ENCODE measurements around the gene PACS1. TPM values are rescaled to one million over a fixed set of nuclear protein-coding genes. Genes with fewer than 3 reads are reported as not detected.

The PACS1 gene
- total RNA-seq, 1 donor from 2014 or later = 13.6 TPM

GRCh38 chr11:66062408-66062807, 7.7 kb upstream of the PACS1 start:
- H3K9ac ChIP-seq (ENCODE audit: low read depth in 1 of 3, low read length in 3 of 3) = no peak overlapping the region
- no peak overlapping the region for H3K4me3 ChIP-seq (ENCODE audit: low read length in 3 of 3)
- peaks cover 65 to 83% (median 82%) of the 10 kb centered on the region in 3 donors for H3K36me3 ChIP-seq (ENCODE audit: control insufficient read depth in 3 of 3, insufficient read depth in 3 of 3, low read length in 3 of 3)
- no peaks in the 10 kb centered on the region for H3K9me3 ChIP-seq (ENCODE audit: control insufficient read depth in 3 of 3, low read length in 3 of 3)
- no peaks in the 10 kb centered on the region for H3K27me3 ChIP-seq (ENCODE audit: control insufficient read depth in 3 of 3, insufficient read depth in 3 of 3, low read length in 3 of 3)
- H3K27ac ChIP-seq (ENCODE audit: low read depth, low read length) = no peak overlapping the region
- H3K4me1 ChIP-seq (ENCODE audit: control insufficient read depth in 3 of 3, insufficient read depth in 3 of 3, low read length in 3 of 3) = no peaks in the 10 kb centered on the region

- Histone ChIP-seq H3K4me1 (ENCODE audit: control insufficient read depth in 3 of 3, insufficient read depth in 3 of 3, low read length in 3 of 3) (peaks cover 10 to 14% (median 12%) of the 10 kb centered on the region in 3 donors), H3K36me3 (ENCODE audit: control insufficient read depth in 3 of 3, insufficient read depth in 3 of 3, low read length in 3 of 3) (peaks cover 68 to 83% (median 78%) of the 10 kb centered on the region in 3 donors), H3K27ac (ENCODE audit: low read depth, low read length) (no peak overlapping the region), H3K27me3 (ENCODE audit: control insufficient read depth in 3 of 3, insufficient read depth in 3 of 3, low read length in 3 of 3) (no peaks in the 10 kb centered on the region), H3K9me3 (ENCODE audit: control insufficient read depth in 3 of 3, low read length in 3 of 3) (no peaks in the 10 kb centered on the region), H3K4me3 (ENCODE audit: low read length in 3 of 3) (no peak overlapping the region), H3K9ac (ENCODE audit: low read depth in 1 of 3, low read length in 3 of 3) (no peak overlapping the region)
These were observed 6.2 kb upstream of the PACS1 start for GRCh38 chr11:66063900-66064299.

GRCh38 chr11:66064571-66064970, 5.5 kb upstream of the PACS1 start:
- H3K27ac ChIP-seq (ENCODE audit: low read depth, low read length) = no peak overlapping the region
- H3K9ac ChIP-seq (ENCODE audit: low read depth in 1 of 3, low read length in 3 of 3) = no peak overlapping the region
- peaks cover 16 to 21% (median 18%) of the 10 kb centered on the region in 3 donors for H3K4me1 ChIP-seq (ENCODE audit: control insufficient read depth in 3 of 3, insufficient read depth in 3 of 3, low read length in 3 of 3)
- H3K4me3 ChIP-seq (ENCODE audit: low read length in 3 of 3) = no peak overlapping the region
- H3K27me3 ChIP-seq (ENCODE audit: control insufficient read depth in 3 of 3, insufficient read depth in 3 of 3, low read length in 3 of 3) = no peaks in the 10 kb centered on the region
- no peaks in the 10 kb centered on the region for H3K9me3 ChIP-seq (ENCODE audit: control insufficient read depth in 3 of 3, low read length in 3 of 3)
- H3K36me3 ChIP-seq (ENCODE audit: control insufficient read depth in 3 of 3, insufficient read depth in 3 of 3, low read length in 3 of 3) = peaks cover 62 to 76% (median 72%) of the 10 kb centered on the region in 3 donors

GRCh38 chr11:66066751-66067150, 3.3 kb upstream of the PACS1 start:
- Histone ChIP-seq H3K36me3 (ENCODE audit: control insufficient read depth in 3 of 3, insufficient read depth in 3 of 3, low read length in 3 of 3) (peaks cover 40 to 55% (median 50%) of the 10 kb centered on the region in 3 donors), H3K27ac (ENCODE audit: low read depth, low read length) (no peak overlapping the region), H3K9ac (ENCODE audit: low read depth in 1 of 3, low read length in 3 of 3) (no peak overlapping the region), H3K4me3 (ENCODE audit: low read length in 3 of 3) (no peak overlapping the region), H3K27me3 (ENCODE audit: control insufficient read depth in 3 of 3, insufficient read depth in 3 of 3, low read length in 3 of 3) (no peaks in the 10 kb centered on the region), H3K9me3 (ENCODE audit: control insufficient read depth in 3 of 3, low read length in 3 of 3) (no peaks in the 10 kb centered on the region), H3K4me1 (ENCODE audit: control insufficient read depth in 3 of 3, insufficient read depth in 3 of 3, low read length in 3 of 3) (peaks cover 23 to 31% (median 26%) of the 10 kb centered on the region in 3 donors)

- Histone ChIP-seq H3K36me3 (ENCODE audit: control insufficient read depth in 3 of 3, insufficient read depth in 3 of 3, low read length in 3 of 3) (peaks cover 38 to 51% (median 42%) of the 10 kb centered on the region in 3 donors), H3K27ac (ENCODE audit: low read depth, low read length) (no peak overlapping the region), H3K4me3 (ENCODE audit: low read length in 3 of 3) (no peak overlapping the region)
These were observed 2.4 kb upstream of the PACS1 start for GRCh38 chr11:66067640-66068039.

GRCh38 chr11:66068154-66068821, 1.8 kb upstream of the PACS1 start:
- H3K4me3 ChIP-seq (ENCODE audit: low read length in 3 of 3) = no peak overlapping the region

More at GRCh38 chr11:66067640-66068039, 2.4 kb upstream of the PACS1 start:
- Histone ChIP-seq H3K9me3 (ENCODE audit: control insufficient read depth in 3 of 3, low read length in 3 of 3) (no peaks in the 10 kb centered on the region), H3K9ac (ENCODE audit: low read depth in 1 of 3, low read length in 3 of 3) (peak overlapping the region in 1 of 3 donors; percentile 25), H3K27me3 (ENCODE audit: control insufficient read depth in 3 of 3, insufficient read depth in 3 of 3, low read length in 3 of 3) (no peaks in the 10 kb centered on the region), H3K4me1 (ENCODE audit: control insufficient read depth in 3 of 3, insufficient read depth in 3 of 3, low read length in 3 of 3) (peaks cover 24 to 31% (median 26%) of the 10 kb centered on the region in 3 donors)

GRCh38 chr11:66068923-66069714, 953 bp upstream of the PACS1 start:
- Histone ChIP-seq H3K4me3 (ENCODE audit: low read length in 3 of 3) (peak overlapping the region; percentile 36 to 75 (median 55)), H3K9ac (ENCODE audit: low read depth in 1 of 3, low read length in 3 of 3) (peak overlapping the region; percentile 58 to 78 (median 73)), H3K9me3 (ENCODE audit: control insufficient read depth in 3 of 3, low read length in 3 of 3) (no peaks in the 10 kb centered on the region), H3K4me1 (ENCODE audit: control insufficient read depth in 3 of 3, insufficient read depth in 3 of 3, low read length in 3 of 3) (peaks cover 24 to 31% (median 26%) of the 10 kb centered on the region in 3 donors), H3K36me3 (ENCODE audit: control insufficient read depth in 3 of 3, insufficient read depth in 3 of 3, low read length in 3 of 3) (peaks cover 25 to 40% (median 27%) of the 10 kb centered on the region in 3 donors), H3K27ac (ENCODE audit: low read depth, low read length) (peak overlapping the region; percentile 83), H3K27me3 (ENCODE audit: control insufficient read depth in 3 of 3, insufficient read depth in 3 of 3, low read length in 3 of 3) (no peaks in the 10 kb centered on the region)

More at GRCh38 chr11:66068154-66068821, 1.8 kb upstream of the PACS1 start:
- peaks cover 24 to 31% (median 26%) of the 10 kb centered on the region in 3 donors for H3K4me1 ChIP-seq (ENCODE audit: control insufficient read depth in 3 of 3, insufficient read depth in 3 of 3, low read length in 3 of 3)
- peak overlapping the region; percentile 28 to 78 (median 58) for H3K9ac ChIP-seq (ENCODE audit: low read depth in 1 of 3, low read length in 3 of 3)
- no peaks in the 10 kb centered on the region for H3K27me3 ChIP-seq (ENCODE audit: control insufficient read depth in 3 of 3, insufficient read depth in 3 of 3, low read length in 3 of 3)
- H3K27ac ChIP-seq (ENCODE audit: low read depth, low read length) = peak overlapping the region; percentile 83
- H3K36me3 ChIP-seq (ENCODE audit: control insufficient read depth in 3 of 3, insufficient read depth in 3 of 3, low read length in 3 of 3) = peaks cover 33 to 46% (median 35%) of the 10 kb centered on the region in 3 donors
- no peaks in the 10 kb centered on the region for H3K9me3 ChIP-seq (ENCODE audit: control insufficient read depth in 3 of 3, low read length in 3 of 3)

GRCh38 chr11:66070604-66071380, 720 bp downstream of the PACS1 start:
- H3K27ac ChIP-seq (ENCODE audit: low read depth, low read length) = peak overlapping the region; percentile 72
- peak overlapping the region; percentile 75 to 77 (median 75) for H3K4me3 ChIP-seq (ENCODE audit: low read length in 3 of 3)
- H3K36me3 ChIP-seq (ENCODE audit: control insufficient read depth in 3 of 3, insufficient read depth in 3 of 3, low read length in 3 of 3) = peaks cover 20 to 37% (median 25%) of the 10 kb centered on the region in 3 donors
- H3K9me3 ChIP-seq (ENCODE audit: control insufficient read depth in 3 of 3, low read length in 3 of 3) = no peaks in the 10 kb centered on the region
- peak overlapping the region; percentile 73 to 80 (median 78) for H3K9ac ChIP-seq (ENCODE audit: low read depth in 1 of 3, low read length in 3 of 3)
- H3K27me3 ChIP-seq (ENCODE audit: control insufficient read depth in 3 of 3, insufficient read depth in 3 of 3, low read length in 3 of 3) = no peaks in the 10 kb centered on the region
- H3K4me1 ChIP-seq (ENCODE audit: control insufficient read depth in 3 of 3, insufficient read depth in 3 of 3, low read length in 3 of 3) = peaks cover 24 to 31% (median 26%) of the 10 kb centered on the region in 3 donors

GRCh38 chr11:66071381-66071801, 1.3 kb downstream of the PACS1 start:
- Histone ChIP-seq H3K27ac (ENCODE audit: low read depth, low read length) (peak overlapping the region; percentile 72), H3K4me1 (ENCODE audit: control insufficient read depth in 3 of 3, insufficient read depth in 3 of 3, low read length in 3 of 3) (peaks cover 24 to 31% (median 26%) of the 10 kb centered on the region in 3 donors), H3K9ac (ENCODE audit: low read depth in 1 of 3, low read length in 3 of 3) (peak overlapping the region; percentile 73 to 80 (median 78))

More at GRCh38 chr11:66071381-66071801, 1.3 kb downstream of the PACS1 start:
- Histone ChIP-seq H3K27me3 (ENCODE audit: control insufficient read depth in 3 of 3, insufficient read depth in 3 of 3, low read length in 3 of 3) (no peaks in the 10 kb centered on the region), H3K9me3 (ENCODE audit: control insufficient read depth in 3 of 3, low read length in 3 of 3) (no peaks in the 10 kb centered on the region), H3K36me3 (ENCODE audit: control insufficient read depth in 3 of 3, insufficient read depth in 3 of 3, low read length in 3 of 3) (peaks cover 18 to 34% (median 25%) of the 10 kb centered on the region in 3 donors), H3K4me3 (ENCODE audit: low read length in 3 of 3) (peak overlapping the region; percentile 75 to 77 (median 75))
